Neural progenitor cell (in vitro differentiated cells): ENCODE measurements around the gene DDIAS. TPM values are rescaled to one million over a fixed set of nuclear protein-coding genes. Genes with fewer than 3 reads are reported as not detected.

ENCODE experiments used
- DNase-seq: peaks from one replicate; pipeline ENCODE4 v3.0.0-alpha.2; 2016; ENCODE audit warnings: low spot score
- H2AFZ ChIP-seq: fragments of 200-600 bp; sonication (generic); replicated peaks from 2 replicates; pipeline ENCODE4 v1.6.1; 2016; ENCODE audit warnings: antibody characterized with exemption
- H3F3A ChIP-seq: fragments of 200-600 bp; sonication (generic); 2 replicates; pipeline ENCODE4 v1.6.1; 2016; ENCODE audit warnings: antibody characterized with exemption, low read depth
- H3K27ac ChIP-seq: fragments of 200-600 bp; sonication (generic); 2 replicates; pipeline ENCODE4 v1.5.1; 2016; ENCODE audit warnings: mild to moderate bottlenecking
- H3K27me3 ChIP-seq: fragments of 200-600 bp; sonication (generic); 2 replicates; pipeline ENCODE4 v1.6.1; 2016; ENCODE audit warnings: mild to moderate bottlenecking, moderate library complexity
- H3K36me3 ChIP-seq: fragments of 200-600 bp; sonication (generic); 2 replicates; pipeline ENCODE4 v1.5.1; 2016
- H3K4me1 ChIP-seq: fragments of 200-600 bp; sonication (generic); 2 replicates; pipeline ENCODE4 v1.6.1; 2016; ENCODE audit warnings: mixed run types
- H3K4me2 ChIP-seq: fragments of 200-600 bp; sonication (generic); 2 replicates; pipeline ENCODE4 v1.6.1; 2016
- H3K4me3 ChIP-seq: fragments of 200-600 bp; sonication (generic); 2 replicates; pipeline ENCODE4 v1.5.1; 2016
- H3K79me2 ChIP-seq: fragments of 200-600 bp; sonication (generic); 2 replicates; pipeline ENCODE4 v1.6.1; 2016; ENCODE audit warnings: low read depth
- H3K9ac ChIP-seq: fragments of 200-600 bp; sonication (generic); 2 replicates; pipeline ENCODE4 v1.6.1; 2016
- H3K9me3 ChIP-seq: fragments of 200-600 bp; sonication (generic); 2 replicates; pipeline ENCODE4 v1.5.1; 2016; ENCODE audit warnings: low read depth
- H4K20me1 ChIP-seq: fragments of 200-600 bp; sonication (generic); 2 replicates; pipeline ENCODE4 v1.6.1; 2016; ENCODE audit warnings: low read depth
- H3K27ac Mint-ChIP-seq: 3 replicates; pipeline ENCODE4 v1.8.0; 2021; ENCODE audit warnings: mixed read lengths
- H3K27me3 Mint-ChIP-seq: 2 replicates; pipeline ENCODE4 v1.8.0; 2022; ENCODE audit warnings: low read depth, mild to moderate bottlenecking, inconsistent platforms, moderate library complexity, mixed read lengths; ENCODE audit not compliant: insufficient read depth
- H3K36me3 Mint-ChIP-seq: 3 replicates; pipeline ENCODE4 v1.8.0; 2021; ENCODE audit warnings: mixed read lengths
- H3K4me1 Mint-ChIP-seq: 3 replicates; pipeline ENCODE4 v1.8.0; 2021; ENCODE audit warnings: mixed read lengths
- H3K4me3 Mint-ChIP-seq: 3 replicates; pipeline ENCODE4 v1.8.0; 2021; ENCODE audit warnings: mild to moderate bottlenecking, moderate library complexity, mixed read lengths
- H3K9me3 Mint-ChIP-seq: 3 replicates; pipeline ENCODE4 v1.8.0; 2020; ENCODE audit warnings: mixed read lengths
- CTCF ChIP-seq: fragments of 200-600 bp; sonication (generic); IDR thresholded peaks from 2 replicates; pipeline ENCODE4 v1.5.1; 2017; ENCODE audit warnings: antibody characterized with exemption, mild to moderate bottlenecking
- EZH2 ChIP-seq: fragments of 200-600 bp; sonication (generic); IDR thresholded peaks from 2 replicates; pipeline ENCODE4 v1.6.1; 2017; ENCODE audit warnings: antibody characterized with exemption, mild to moderate bottlenecking, moderate library complexity
- EZH2phosphoT487 ChIP-seq: fragments of 200-600 bp; sonication (generic); IDR thresholded peaks from 2 replicates; pipeline ENCODE4 v1.6.1; 2017; ENCODE audit warnings: antibody characterized with exemption
- total RNA-seq: library from RNA; depleted of rRNA; stranded (reverse); fragments of >200 nt; gene quantifications from 2 replicates; pipeline ENCODE4 v1.2.3, GENCODE V29; 2015; ENCODE audit warnings: low replicate concordance

The DDIAS gene
- total RNA-seq, 1 donor from 2014 or later, result 47.7 TPM

GRCh38 chr11:82896183-82896582 lies 5.4 kb upstream of the DDIAS start:
- Mint-ChIP-seq H3K27me3 (no peaks in the 10 kb centered on the region), H3K27ac (no peak overlapping the region)
- H4K20me1 ChIP-seq, result no peaks in the 10 kb centered on the region

GRCh38 chr11:82898241-82898640 lies 3.3 kb upstream of the DDIAS start:
- peaks cover 2% of the 10 kb centered on the region for H3K27me3 Mint-ChIP-seq
- no peak overlapping the region for H3K9ac ChIP-seq
- no peak overlapping the region for H3K27ac ChIP-seq
- no peaks in the 10 kb centered on the region for H3K9me3 Mint-ChIP-seq
- DNase-seq, result no peak
- H4K20me1 ChIP-seq, result no peaks in the 10 kb centered on the region
- no peak overlapping the region for H3K4me3 ChIP-seq
- H3K36me3 Mint-ChIP-seq, result no peaks in the 10 kb centered on the region
- H3F3A ChIP-seq, result peaks cover 13% of the 10 kb centered on the region
- no peaks in the 10 kb centered on the region for H3K9me3 ChIP-seq
- H3K4me2 ChIP-seq, result no peak overlapping the region
- peaks cover 28% of the 10 kb centered on the region for H3K4me1 Mint-ChIP-seq
- peaks cover 19% of the 10 kb centered on the region for H3K4me1 ChIP-seq
- H3K27me3 ChIP-seq, result no peaks in the 10 kb centered on the region
- H3K4me3 Mint-ChIP-seq, result no peak overlapping the region
- peaks cover 41% of the 10 kb centered on the region for H3K79me2 ChIP-seq
- no peaks in the 10 kb centered on the region for H3K36me3 ChIP-seq
- no peak overlapping the region for H3K27ac Mint-ChIP-seq
- no peak overlapping the region for H2AFZ ChIP-seq
- TF ChIP-seq CTCF, result no peak
- TF ChIP-seq EZH2phosphoT487, result no peak
- TF ChIP-seq EZH2, result no peak

More at GRCh38 chr11:82896183-82896582, 5.4 kb upstream of the DDIAS start:
- H3K36me3 Mint-ChIP-seq, result no peaks in the 10 kb centered on the region
- no peaks in the 10 kb centered on the region for H3K9me3 Mint-ChIP-seq
- peaks cover 11% of the 10 kb centered on the region for H3K4me1 ChIP-seq
- peaks cover 18% of the 10 kb centered on the region for H3K4me1 Mint-ChIP-seq
- no peaks in the 10 kb centered on the region for H3K36me3 ChIP-seq
- H3K9me3 ChIP-seq, result no peaks in the 10 kb centered on the region
- no peak overlapping the region for H3K4me2 ChIP-seq
- peaks cover 8% of the 10 kb centered on the region for H3F3A ChIP-seq
- H3K27ac ChIP-seq, result no peak overlapping the region
- no peak overlapping the region for H3K9ac ChIP-seq
- no peaks in the 10 kb centered on the region for H3K27me3 ChIP-seq
- H3K4me3 ChIP-seq, result no peak overlapping the region
- no peak overlapping the region for H2AFZ ChIP-seq
- H3K79me2 ChIP-seq, result peaks cover 25% of the 10 kb centered on the region
- H3K4me3 Mint-ChIP-seq, result no peak overlapping the region
- DNase-seq, result no peak
- no peak for TF ChIP-seq CTCF
- TF ChIP-seq EZH2, result no peak
- no peak for TF ChIP-seq EZH2phosphoT487

- peaks cover 52% of the 10 kb centered on the region for H3K79me2 ChIP-seq
- no peak overlapping the region for H3K27ac ChIP-seq
- H3F3A ChIP-seq, result peaks cover 18% of the 10 kb centered on the region
- H3K9ac ChIP-seq, result no peak overlapping the region
- no peaks in the 10 kb centered on the region for H3K36me3 ChIP-seq
- H3K4me3 ChIP-seq, result peak overlapping the region; percentile 67
- H3K9me3 ChIP-seq, result no peaks in the 10 kb centered on the region
- H3K27ac Mint-ChIP-seq, result peak overlapping the region; percentile 34
- no peaks in the 10 kb centered on the region for H4K20me1 ChIP-seq
- DNase-seq, result no peak
- TF ChIP-seq EZH2phosphoT487 (no peak), EZH2 (no peak), CTCF (no peak)
- H3K4me1 ChIP-seq, result peaks cover 19% of the 10 kb centered on the region
- H3K27me3 Mint-ChIP-seq, result peaks cover 2% of the 10 kb centered on the region
- peak overlapping the region; percentile 92 for H3K4me2 ChIP-seq
- H2AFZ ChIP-seq, result peak overlapping the region; percentile 90
- H3K4me1 Mint-ChIP-seq, result peaks cover 28% of the 10 kb centered on the region
- no peaks in the 10 kb centered on the region for H3K9me3 Mint-ChIP-seq
- H3K4me3 Mint-ChIP-seq, result peak overlapping the region; percentile 97
- no peaks in the 10 kb centered on the region for H3K36me3 Mint-ChIP-seq
- no peaks in the 10 kb centered on the region for H3K27me3 ChIP-seq
Measured at GRCh38 chr11:82899186-82899820, 2.2 kb upstream of the DDIAS start.
